Fibroblast of villous mesenchyme (primary cell): ENCODE data around the gene ETFA. TPM values are rescaled to one million over a fixed set of nuclear protein-coding genes. Genes with fewer than 3 reads are reported as not detected.
A peak's percentile ranks its signal among the peaks of the same experiment; 100 is the strongest.

Source experiments
- DNase-seq: peaks from one replicate; pipeline ENCODE4 v3.0.0-alpha.2; 2010; ENCODE audit warnings: low read depth
- H3K4me3 ChIP-seq: 2 replicates; pipeline ENCODE4 v1.5.1; 2011; ENCODE audit warnings: low read depth, mild to moderate bottlenecking, low read length
- CTCF ChIP-seq: IDR thresholded peaks from 2 replicates; pipeline ENCODE4 v1.5.1; 2012; ENCODE audit warnings: low read depth, mild to moderate bottlenecking, low read length; ENCODE audit not compliant: insufficient read depth
- total RNA-seq: library from RNA; depleted of rRNA; stranded (reverse); fragments of >200 nt; gene quantifications from 2 replicates; pipeline ENCODE4 v1.2.3, GENCODE V29; 2012

ETFA gene
- total RNA-seq, 1 donor, result 114 TPM

- no peak for DNase-seq
- H3K4me3 ChIP-seq, result no peak overlapping the region
- TF ChIP-seq CTCF, result no peak
Observed at GRCh38 chr15:76197703-76198455, 113.4 kb downstream of the ETFA start.

- DNase-seq, result peak; percentile 98
- H3K4me3 ChIP-seq, result no peak overlapping the region
- no peak for TF ChIP-seq CTCF
Observed at GRCh38 chr15:76196269-76197231, 114.7 kb downstream of the ETFA start.

GRCh38 chr15:76195506-76196268, 115.6 kb downstream of the ETFA start:
- TF ChIP-seq CTCF, result no peak
- no peak overlapping the region for H3K4me3 ChIP-seq
- no peak for DNase-seq

- peak; percentile 25 for DNase-seq
- H3K4me3 ChIP-seq, result no peak overlapping the region
- TF ChIP-seq CTCF, result no peak
Observed at GRCh38 chr15:76193934-76194333, 117.3 kb downstream of the ETFA start.

GRCh38 chr15:76192715-76193114, 118.6 kb downstream of the ETFA start:
- no peak for TF ChIP-seq CTCF
- no peak overlapping the region for H3K4me3 ChIP-seq
- no peak for DNase-seq

GRCh38 chr15:76191539-76192244, 119.6 kb downstream of the ETFA start:
- no peak for DNase-seq
- no peak overlapping the region for H3K4me3 ChIP-seq
- no peak for TF ChIP-seq CTCF
